Endothelial cell of umbilical vein (primary cell): ENCODE measurements around the gene ATP6V0E2. TPM values are rescaled to one million over a fixed set of nuclear protein-coding genes. Genes with fewer than 3 reads are reported as not detected.

Experiments
- BruUV-seq: library from RNA; stranded (reverse); fragments of 400-500 nt; replicated peaks from 2 replicates; lab custom pipeline; 2021; lab: Mats Ljungman, UMichigan
- CTCF ChIA-PET: fragments of 300-600, 350-600 bp; sonication (Branson Sonifier 250); formaldehyde crosslinking; loops from one replicate; lab custom pipeline; 2021; ENCODE audit warnings: antibody characterized with exemption, inconsistent platforms; lab: Charles Lee
- POLR2A ChIA-PET: fragments of 300-600, 350-600 bp; sonication (Branson Sonifier 250); formaldehyde crosslinking; loops from one replicate; lab custom pipeline; 2021; ENCODE audit warnings: antibody characterized with exemption, inconsistent platforms; lab: Charles Lee
- DNase-seq: peaks from one replicate; pipeline ENCODE4 v3.0.0-alpha.2; 2011; ENCODE audit warnings: low read depth, low spot score
- FAIRE-seq: peaks from 2 replicates; lab custom pipeline; 2011; peaks lifted over from hg19 to GRCh38; lab: Jason Lieb, UNC
- H2AFZ ChIP-seq: 2 replicates; pipeline ENCODE4 v1.6.0; 2012; ENCODE audit warnings: low read depth, low read length, control low read depth, inconsistent platforms
- H3K27ac ChIP-seq: 2 replicates; pipeline ENCODE4 v1.5.1; 2011; ENCODE audit warnings: low read depth, mild to moderate bottlenecking, control low read depth, low read length, moderate library complexity; ENCODE audit not compliant: insufficient read depth
- H3K27me3 ChIP-seq, 2 experiments: 2 replicates each; pipeline versions ENCODE4 v1.6.0 to v1.6.1; 2011; ENCODE audit warnings: low read length in 2 of 2, mixed read lengths in 1 of 2; ENCODE audit not compliant: control insufficient read depth in 2 of 2, insufficient read depth in 2 of 2
- H3K36me3 ChIP-seq, 2 experiments: 2 replicates in 1 of 2; 3 replicates in 1 of 2; pipeline ENCODE4 v1.5.1; 2011; ENCODE audit warnings: low read length in 2 of 2, mild to moderate bottlenecking in 1 of 2, moderate library complexity in 1 of 2; ENCODE audit not compliant: control insufficient read depth in 2 of 2, insufficient read depth in 2 of 2; ENCODE audit errors: extremely low read depth in 1 of 2
- H3K4me1 ChIP-seq: 3 replicates; pipeline ENCODE4 v1.5.1; 2011; ENCODE audit warnings: mild to moderate bottlenecking, low read length; ENCODE audit not compliant: control insufficient read depth, insufficient read depth; ENCODE audit errors: extremely low read depth
- H3K4me2 ChIP-seq: 2 replicates; pipeline ENCODE4 v1.6.1; 2011; ENCODE audit warnings: low read length, control low read depth, mixed read lengths; ENCODE audit not compliant: insufficient read depth
- H3K4me3 ChIP-seq, 3 experiments: fragments of 200-600 bp in 1 of 3; sonication (generic), shearing (Covaris generic) in 1 of 3; replicated peaks in 1 of 3; 2 replicates each; pipeline ENCODE4 v1.5.1; 2011 to 2016; ENCODE audit warnings: control low read depth in 3 of 3, low read length in 3 of 3, mild to moderate bottlenecking in 2 of 3, inconsistent platforms in 1 of 3, low read depth in 1 of 3, moderate library complexity in 1 of 3; ENCODE audit not compliant: insufficient read depth in 1 of 3
- H3K79me2 ChIP-seq: 2 replicates; pipeline ENCODE4 v1.6.0; 2012; ENCODE audit warnings: low read length, inconsistent platforms; ENCODE audit not compliant: control insufficient read depth, insufficient read depth
- H3K9ac ChIP-seq: replicated peaks from 2 replicates; pipeline ENCODE3; 2011; ENCODE audit warnings: low read length, control low read depth; ENCODE audit not compliant: insufficient read depth; ENCODE audit errors: extremely low read depth
- H3K9me1 ChIP-seq: replicated peaks from 3 replicates; pipeline ENCODE4 v1.6.0; 2011; ENCODE audit warnings: mild to moderate bottlenecking, low read length; ENCODE audit not compliant: control insufficient read depth, insufficient read depth; ENCODE audit errors: extremely low read depth
- H3K9me3 ChIP-seq: replicated peaks from 2 replicates; pipeline ENCODE4 v1.5.1; 2012; ENCODE audit warnings: low read length, inconsistent platforms; ENCODE audit not compliant: control insufficient read depth, insufficient read depth
- H4K20me1 ChIP-seq: replicated peaks from 2 replicates; pipeline ENCODE3; 2011; ENCODE audit warnings: mild to moderate bottlenecking, low read length; ENCODE audit not compliant: control insufficient read depth, insufficient read depth; ENCODE audit errors: extremely low read depth
- CTCF ChIP-seq, 2 donors: IDR thresholded peaks; 1 replicate in 1 of 2; 2 replicates in 1 of 2; pipeline ENCODE4 v1.5.1; 2011; ENCODE audit warnings: low read length in 2 of 2, mild to moderate bottlenecking in 2 of 2, moderate library complexity in 2 of 2, control low read depth in 1 of 2, inconsistent platforms in 1 of 2, low read depth in 1 of 2; ENCODE audit not compliant: insufficient read depth in 1 of 2; ENCODE audit errors: extremely low read depth in 1 of 2
- EZH2 ChIP-seq: IDR thresholded peaks from 2 replicates; pipeline ENCODE4 v1.6.1; 2012; ENCODE audit warnings: borderline replicate concordance, low read depth, mild to moderate bottlenecking, moderate library complexity, low read length, inconsistent platforms; ENCODE audit not compliant: severe bottlenecking
- FOS ChIP-seq: IDR thresholded peaks from 2 replicates; pipeline ENCODE4 v1.6.1; 2011; ENCODE audit warnings: mild to moderate bottlenecking, low read length, moderate library complexity, borderline replicate concordance; ENCODE audit not compliant: insufficient read depth
- GATA2 ChIP-seq: IDR thresholded peaks from 2 replicates; pipeline ENCODE4 v1.7.0; 2011; ENCODE audit warnings: low read depth, mild to moderate bottlenecking, moderate library complexity, mixed read lengths, low read length; ENCODE audit not compliant: insufficient read length, insufficient read depth
- JUN ChIP-seq: IDR thresholded peaks from 2 replicates; pipeline ENCODE4 v1.6.1; 2011; ENCODE audit warnings: borderline replicate concordance, low read depth; ENCODE audit not compliant: insufficient read length, insufficient read depth
- MAX ChIP-seq: IDR thresholded peaks from 2 replicates; pipeline ENCODE4 v1.6.1; 2011; ENCODE audit not compliant: insufficient read depth, insufficient read length
- MYC ChIP-seq: IDR thresholded peaks from one replicate; pipeline ENCODE4 v1.6.1; 2011; ENCODE audit warnings: mild to moderate bottlenecking, low read depth, low read length
- POLR2A ChIP-seq: IDR thresholded peaks from 2 replicates; pipeline ENCODE4 v1.6.1; 2012; ENCODE audit warnings: low read depth, mild to moderate bottlenecking, control low read depth, low read length
- POLR2AphosphoS5 ChIP-seq: IDR thresholded peaks from 2 replicates; pipeline ENCODE4 v1.6.1; 2012; ENCODE audit warnings: low read depth, mild to moderate bottlenecking, control low read depth, low read length, moderate library complexity; ENCODE audit not compliant: insufficient read depth
- dilution Hi-C: fragments of 300-500 bp; cut with MboI; formaldehyde crosslinking; loops from one replicate; pipeline ENCODE4 v1.15.0; 2019; ENCODE audit warnings: low sequenced_read_pairs; ENCODE audit not compliant: extremely low pct_ligation_motif_present
- intact Hi-C: fragments of 100-400 bp; cut with micrococcal nuclease; formaldehyde crosslinking; loops from one replicate; pipeline ENCODE4 v1.10.0; 2022
- polyA plus RNA-seq, 4 experiments: library from polyadenylated mRNA; depleted of rRNA in 3 of 4; stranded (reverse) in 3 of 4; unstranded in 1 of 4; fragments of >200 nt; gene quantifications; 2 replicates each; pipeline versions ENCODE4 v1.2.1 to v1.2.3, GENCODE V29; 2011 to 2012; ENCODE audit warnings: missing spikeins in 1 of 4
- total RNA-seq: library from RNA; stranded (reverse); gene quantifications from 2 replicates; pipeline ENCODE4 v1.2.3, GENCODE V29; 2021

ATP6V0E2 gene
- total and polyA plus RNA-seq, 2 donors (not counting 3 experiments of a cell fraction or from before 2014, with no cell fraction given), result 27.8 to 36.8 TPM

GRCh38 chr7:149844445-149844844, 29.3 kb upstream of the ATP6V0E2 start:
- Histone ChIP-seq H3K9me3 (no peaks in the 10 kb centered on the region), H2AFZ (no peak overlapping the region), H3K4me1 (no peaks in the 10 kb centered on the region), H3K4me3 (no peak overlapping the region), H3K27me3 (no peaks in the 10 kb centered on the region), H3K9ac (no peak overlapping the region), H3K27ac (no peak overlapping the region), H4K20me1 (no peaks in the 10 kb centered on the region), H3K36me3 (peaks cover 0 to 2% of the 10 kb centered on the region in 2 experiments), H3K9me1 (no peaks in the 10 kb centered on the region), H3K4me2 (no peak overlapping the region), H3K79me2 (no peaks in the 10 kb centered on the region)
- intact Hi-C loops (no loop called here), dilution Hi-C loops (no loop called here)
- TF ChIP-seq POLR2A (no peak), MYC (no peak), MAX (no peak), JUN (no peak), EZH2 (no peak), FOS (no peak), POLR2AphosphoS5 (no peak), CTCF (IDR thresholded peaks at IDR 0.05; ENCODE audit: extremely low read depth in 1 of 2, insufficient read depth in 1 of 2, low read depth in 1 of 2, low read length in 2 of 2) (no peak), GATA2 (no peak)
- POLR2A ChIA-PET, result no interaction called here
- FAIRE-seq (no peak), DNase-seq (no peak)
- no TSS peak for BruUV-seq
- CTCF ChIA-PET, result no interaction called here
